ENCODE data around the gene CAMTA1.

The CAMTA1 gene

DNA sequence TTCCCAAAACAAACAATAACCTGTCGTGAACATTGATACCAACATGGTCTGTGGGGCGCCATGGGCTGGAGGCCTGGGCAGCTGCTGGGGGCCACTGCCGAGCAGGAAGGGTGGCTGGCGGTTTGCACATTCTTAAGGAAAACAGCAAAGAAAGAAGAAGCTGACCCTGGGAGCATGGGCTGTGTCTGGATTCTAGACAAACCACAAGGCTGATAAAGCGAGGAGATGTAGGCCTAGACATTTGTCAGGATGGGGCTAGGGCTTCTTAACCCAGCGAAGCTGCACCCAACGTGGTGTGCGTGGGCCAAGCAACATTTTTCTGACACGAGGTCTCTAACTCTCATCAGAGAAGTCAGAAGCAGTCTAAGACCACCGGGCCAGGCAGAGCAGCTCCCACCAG lies 663.7 kb downstream of the CAMTA1 start:
- DNase-seq, result no peak

DNA sequence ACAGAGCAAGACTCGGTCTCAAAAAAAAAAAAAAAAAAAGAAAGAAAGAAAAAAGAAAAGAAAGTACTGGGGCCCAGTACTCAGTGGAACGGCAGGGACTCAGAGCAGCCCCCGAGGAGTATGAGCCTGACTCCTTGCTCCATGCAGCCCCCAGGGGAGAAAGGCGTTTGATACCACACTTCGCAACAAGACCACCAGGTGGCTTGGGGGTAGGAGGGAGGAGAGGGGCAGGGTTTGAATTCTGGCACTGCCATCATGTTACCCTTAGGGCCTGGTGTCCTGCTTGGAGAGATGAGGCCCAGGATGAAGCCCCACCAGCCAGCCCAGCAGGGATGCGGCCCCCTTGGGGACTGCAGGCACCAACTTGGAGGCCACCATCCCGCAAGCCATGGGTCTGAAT lies 664.5 kb downstream of the CAMTA1 start:
- DNase-seq, result no peak

DNA sequence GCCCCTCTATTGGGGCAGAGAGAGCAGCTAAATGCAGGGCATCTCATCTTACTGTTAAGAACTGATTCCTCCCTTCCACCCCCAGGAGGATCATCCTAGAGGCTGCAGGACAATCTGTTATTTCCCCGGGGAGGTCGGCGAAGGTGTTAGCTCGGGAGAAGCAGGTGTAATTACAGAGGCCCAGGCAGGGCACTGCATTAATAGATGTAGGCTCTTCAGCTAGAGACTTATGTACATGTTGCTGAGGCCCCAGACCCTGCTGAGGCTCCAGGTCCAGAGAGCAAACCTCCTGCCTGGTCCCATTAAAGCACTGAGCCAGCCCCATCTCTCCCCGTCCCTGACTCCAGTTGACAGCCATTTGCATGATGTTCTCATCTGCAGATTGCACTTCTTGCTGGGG lies 665.6 kb downstream of the CAMTA1 start:
- no peak for DNase-seq

DNA sequence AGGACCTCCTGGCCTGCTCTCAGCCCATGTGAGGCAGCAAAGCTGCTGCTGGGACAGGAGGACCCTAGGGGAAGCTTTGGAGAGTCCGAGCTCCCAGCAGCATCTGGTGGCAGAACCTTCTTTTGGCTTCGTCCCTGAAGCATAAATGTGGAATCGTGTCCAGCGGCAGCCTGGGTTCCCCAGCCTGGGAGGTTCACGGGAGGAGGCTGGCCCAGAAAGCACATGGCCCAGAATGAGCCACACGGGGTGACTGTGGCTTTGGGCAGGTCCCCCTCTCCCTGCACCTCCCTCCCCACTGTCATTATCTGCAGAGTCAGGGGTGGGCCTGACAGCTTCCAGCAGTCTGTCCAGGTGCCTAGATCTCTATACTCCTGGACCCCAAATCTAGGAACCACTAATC lies 667.8 kb downstream of the CAMTA1 start:
- DNase-seq, result no peak

DNA sequence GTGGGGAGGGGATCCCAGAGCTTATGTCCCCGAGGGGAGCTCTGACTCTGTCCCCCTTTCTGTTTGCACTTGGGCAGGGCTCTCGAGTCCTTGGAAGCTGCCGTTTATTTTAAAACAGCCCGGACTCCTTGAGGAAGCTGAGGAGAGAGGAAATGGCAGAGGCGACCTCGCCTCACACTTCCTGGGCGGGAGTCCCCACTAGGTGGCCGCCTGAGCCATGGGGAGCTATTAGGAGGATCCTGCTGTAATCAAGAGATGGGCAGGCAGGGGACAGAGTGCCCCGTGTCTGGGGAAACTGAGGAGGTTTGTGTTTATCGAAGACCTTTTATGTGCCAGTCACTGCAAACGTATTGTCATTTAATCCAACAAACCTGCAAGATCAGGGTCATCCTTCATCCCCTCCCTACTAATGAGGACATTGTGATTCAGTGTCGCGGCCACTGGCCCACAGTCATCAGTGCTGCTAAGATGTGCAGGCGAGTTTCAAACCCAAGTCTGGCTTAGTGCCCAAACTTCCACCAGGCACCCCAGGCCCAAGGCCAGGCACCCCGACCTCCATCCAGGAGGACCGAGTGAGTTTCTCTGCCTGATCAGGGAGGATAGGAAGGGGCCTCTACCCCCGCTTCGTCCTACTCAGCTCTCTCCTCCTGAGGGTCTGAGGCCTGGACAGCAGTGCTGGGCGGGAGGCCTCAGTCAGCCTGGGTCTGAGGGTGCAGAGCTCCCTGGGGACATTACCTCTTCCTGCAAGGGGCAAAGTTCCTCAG lies 669.0 kb downstream of the CAMTA1 start:
- peak; percentile 10 for DNase-seq

DNA sequence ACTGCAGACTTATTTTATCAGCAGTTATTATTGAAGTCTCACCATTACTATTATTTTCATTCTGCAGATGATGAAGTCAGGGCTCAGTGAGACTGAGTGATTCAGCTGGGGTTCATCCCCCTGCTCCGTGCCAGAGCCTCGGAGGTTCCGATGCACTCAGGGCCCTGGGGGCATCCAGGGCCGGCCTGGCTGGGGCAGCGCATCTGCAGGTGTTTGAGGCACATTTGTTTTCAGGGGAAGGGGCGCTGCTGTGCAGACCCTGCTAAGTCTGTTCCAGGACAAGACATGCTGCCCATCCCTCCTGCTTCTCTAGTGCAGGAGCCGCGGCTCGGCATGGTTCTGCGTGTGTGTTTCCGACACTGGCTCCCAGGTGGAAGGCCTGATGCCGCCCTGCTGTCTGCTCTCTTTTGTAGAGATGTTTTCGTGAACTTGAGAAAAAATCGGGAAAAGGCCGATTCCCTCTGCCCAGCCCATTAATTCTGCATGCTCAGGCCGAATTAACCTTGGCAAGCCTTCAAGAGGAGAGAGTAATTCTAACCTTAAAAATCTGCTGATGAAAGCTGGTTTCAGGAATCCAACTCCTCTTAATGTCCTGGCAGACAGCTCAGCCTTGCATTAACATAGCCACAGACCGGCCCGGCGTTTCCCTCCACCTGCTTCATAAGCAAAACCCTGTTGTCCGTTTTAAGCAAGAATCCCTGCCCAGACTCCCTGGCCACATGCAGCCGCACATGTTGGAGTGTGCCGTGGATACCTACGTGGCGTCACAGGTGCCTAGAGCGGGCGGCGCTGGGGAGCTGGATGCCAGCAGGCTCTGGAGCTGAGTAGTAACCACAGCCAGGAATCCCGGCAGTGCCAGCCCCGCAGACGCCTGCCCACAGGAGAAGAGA lies 669.9 kb downstream of the CAMTA1 start:
- no peak for DNase-seq

DNA sequence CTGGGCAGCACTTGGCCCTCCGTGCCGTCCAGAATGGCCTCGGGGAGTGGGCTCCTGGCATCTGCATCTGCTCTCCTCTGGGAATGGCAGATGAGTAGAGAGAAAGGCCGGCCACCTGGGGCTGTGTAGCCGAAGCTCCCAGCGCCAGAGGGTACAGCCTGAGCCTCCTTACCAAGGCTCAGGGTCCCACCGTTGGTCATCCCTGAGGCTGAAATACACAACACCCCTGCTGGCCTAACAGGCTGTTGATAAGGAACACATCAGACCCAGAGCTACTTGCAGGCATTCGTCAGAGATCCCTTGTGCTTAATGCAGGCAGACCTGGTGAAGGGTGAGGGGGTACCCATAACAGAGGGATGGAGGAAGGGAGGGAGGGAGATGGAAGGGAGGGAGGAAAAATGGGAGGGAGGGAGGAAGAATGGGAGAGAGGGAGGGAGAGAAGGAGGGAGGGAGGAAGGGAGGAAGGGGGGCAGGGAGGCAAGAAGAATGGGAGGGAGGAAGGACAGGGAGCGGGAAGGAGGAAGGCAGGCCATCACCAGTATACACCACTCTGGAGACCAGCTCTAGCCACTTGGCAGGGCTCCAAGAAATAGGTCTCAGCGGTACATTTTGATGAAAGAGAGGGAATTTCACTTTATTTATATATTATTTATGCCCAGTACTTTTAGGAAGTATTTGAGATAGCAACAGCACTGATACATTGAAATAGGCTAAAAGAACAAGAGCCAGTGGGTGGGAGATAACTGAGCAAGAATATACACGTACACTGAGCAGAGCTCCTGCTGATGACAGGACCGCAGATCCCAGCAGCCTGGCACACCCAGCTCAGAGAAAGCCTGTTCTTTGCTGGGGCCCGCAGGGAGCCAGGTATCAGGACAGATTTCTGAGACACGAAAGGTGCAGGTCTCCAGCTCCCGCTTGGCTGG lies 670.8 kb downstream of the CAMTA1 start:
- DNase-seq, result no peak

DNA sequence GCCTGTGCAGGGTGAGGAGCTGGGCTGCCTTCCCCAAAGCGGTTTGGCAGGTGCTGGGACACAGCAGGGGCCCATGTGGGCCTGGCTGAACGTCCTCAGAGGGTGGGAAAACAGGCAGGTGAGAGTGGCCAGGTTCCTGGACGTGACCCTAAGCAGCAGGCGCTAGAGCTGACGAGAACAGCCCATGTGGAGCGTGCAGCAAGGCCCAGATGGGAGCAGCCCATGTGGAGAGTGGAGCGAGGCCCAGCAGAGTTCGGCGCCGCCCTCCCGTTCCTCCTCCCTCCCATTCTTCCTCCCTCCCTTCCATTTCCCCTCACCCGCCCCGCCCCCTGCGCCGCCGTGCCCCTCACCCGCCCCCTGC lies 671.4 kb downstream of the CAMTA1 start:
- DNase-seq, result no peak

DNA sequence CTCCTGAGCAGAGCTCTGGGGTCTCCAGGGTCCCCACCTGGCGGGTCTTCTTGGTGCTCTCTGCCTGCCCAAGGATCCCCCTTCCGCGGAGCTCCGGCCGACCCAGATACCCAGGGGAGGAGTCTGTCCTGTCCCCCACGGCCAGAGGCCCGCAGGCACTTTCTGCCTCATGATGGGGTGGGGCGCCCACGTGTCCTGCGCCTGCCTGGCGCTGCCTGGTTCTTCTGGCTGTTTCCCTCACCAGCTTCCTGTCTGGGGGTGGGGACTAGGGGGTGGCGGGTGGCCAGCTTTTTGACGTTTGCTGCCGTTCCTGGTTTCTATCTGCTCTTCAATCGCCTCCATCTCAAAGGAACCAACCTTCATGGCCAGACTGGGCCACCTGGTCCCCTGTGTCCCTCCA lies 672.6 kb downstream of the CAMTA1 start:
- no peak for DNase-seq

DNA sequence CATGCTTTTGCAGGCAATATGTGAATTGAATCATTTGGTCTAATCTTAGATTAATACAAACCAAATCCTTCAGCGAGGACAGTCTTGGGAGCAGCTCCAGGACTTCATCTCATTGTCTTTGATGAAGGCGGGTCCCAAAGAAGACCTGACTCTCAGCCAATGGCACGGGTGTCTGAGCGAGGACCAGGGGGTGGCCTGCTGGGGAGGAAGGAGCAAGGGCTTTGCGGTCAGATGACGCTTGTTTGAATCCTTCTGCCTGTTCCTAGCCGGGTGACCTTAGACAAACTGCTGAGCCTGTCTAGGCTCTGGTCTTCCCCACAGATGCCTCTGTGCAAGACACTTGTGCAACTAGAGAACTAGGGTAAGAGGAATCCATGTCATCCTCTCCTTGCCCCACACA lies 673.7 kb downstream of the CAMTA1 start:
- no peak for DNase-seq

DNA sequence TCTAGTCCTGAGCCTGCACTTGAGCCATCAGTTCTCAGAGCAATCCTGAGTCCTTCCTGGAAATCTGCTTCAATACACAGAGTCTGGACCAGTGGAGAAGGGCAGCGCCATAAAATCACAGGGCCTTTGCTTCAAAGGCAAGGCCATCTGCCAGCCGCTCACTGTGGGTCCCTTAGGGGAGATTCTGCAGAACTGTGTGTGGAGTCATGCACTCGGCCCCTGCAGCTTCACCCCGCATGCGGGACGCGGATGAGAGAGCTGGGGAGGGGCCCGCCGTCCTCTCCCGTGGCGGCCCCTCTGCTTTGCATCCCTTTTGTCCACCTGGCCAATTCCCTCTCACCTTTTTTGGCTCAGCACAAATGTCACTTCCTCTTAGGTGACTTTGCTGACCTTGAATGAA lies 674.7 kb downstream of the CAMTA1 start:
- DNase-seq, result no peak

DNA sequence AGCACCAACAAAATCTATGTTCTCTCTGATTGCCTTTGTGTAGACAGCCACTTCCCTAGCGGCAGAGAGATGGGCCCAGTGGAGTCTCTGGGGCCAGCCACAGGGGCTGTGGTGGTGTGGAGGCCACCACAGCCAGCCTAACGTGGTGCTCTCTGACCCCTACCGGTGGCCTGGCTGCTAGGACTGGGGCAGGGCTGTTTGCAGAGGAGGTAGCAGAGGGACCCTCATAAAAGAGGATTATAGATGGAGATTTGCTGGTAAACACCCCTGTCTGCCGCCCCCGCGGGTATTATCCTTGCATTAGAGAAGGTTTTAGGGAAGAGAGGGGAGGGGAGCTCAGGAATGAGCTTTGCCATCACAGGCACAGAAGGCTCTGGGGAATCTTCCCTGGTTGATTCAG lies 675.6 kb downstream of the CAMTA1 start:
- DNase-seq, result no peak

DNA sequence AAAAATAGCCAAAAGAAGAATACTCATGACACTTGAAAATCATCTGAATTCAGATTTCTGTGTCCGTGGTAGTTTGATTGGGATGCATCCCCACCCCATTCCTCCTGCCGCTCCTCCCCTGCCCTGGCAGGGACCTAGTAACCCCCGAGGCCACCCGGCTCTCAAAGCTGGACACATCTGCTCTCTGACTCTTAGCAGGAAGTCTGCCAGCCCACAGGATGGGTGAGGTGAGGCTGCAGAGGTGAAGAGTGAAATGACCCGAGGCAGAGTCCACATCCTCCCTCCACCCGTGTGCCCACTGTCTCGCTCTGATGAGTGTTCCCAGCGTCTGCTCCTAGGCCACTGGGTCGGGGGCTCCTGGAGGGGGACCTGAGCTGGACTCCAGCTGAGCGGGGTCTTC lies 677.4 kb downstream of the CAMTA1 start:
- DNase-seq, result no peak

DNA sequence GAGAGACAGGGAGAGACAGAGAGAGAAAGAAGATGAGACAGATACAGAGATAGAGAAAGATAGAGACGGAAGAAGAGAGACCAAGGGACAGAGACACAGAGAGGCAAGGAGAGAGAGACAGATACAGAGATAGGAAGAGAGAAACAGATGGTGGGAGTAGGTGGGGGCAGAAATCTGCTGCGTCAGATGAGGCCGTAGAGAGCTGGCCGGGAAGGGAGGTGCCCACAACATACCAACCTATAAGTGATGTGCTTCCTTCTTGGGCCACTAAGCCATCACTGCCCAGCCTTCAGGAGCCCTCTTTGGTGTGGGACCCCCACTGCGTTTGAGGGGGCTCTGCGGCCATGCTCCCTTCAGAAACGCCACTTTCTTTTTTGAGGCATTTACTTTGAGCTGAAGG lies 678.3 kb downstream of the CAMTA1 start:
- DNase-seq, result no peak

DNA sequence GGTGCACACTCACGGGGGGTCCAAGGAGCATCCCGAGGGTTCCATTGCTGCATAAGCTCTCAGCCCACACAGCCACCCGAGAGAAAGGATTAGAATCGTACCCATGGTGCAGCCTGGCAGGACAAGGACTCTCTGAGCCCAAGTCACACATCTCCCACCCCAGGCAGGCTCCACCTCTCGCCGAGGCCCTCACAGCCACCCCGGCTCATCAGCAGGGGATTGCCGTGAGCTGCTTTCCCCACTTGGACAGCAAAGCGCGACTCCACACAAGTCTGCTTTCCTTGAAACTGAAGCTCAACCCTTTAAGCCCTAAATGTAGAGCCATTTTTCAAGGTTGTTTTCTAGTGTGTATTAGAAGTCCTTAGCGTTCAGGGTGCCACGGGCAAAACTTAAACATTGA lies 679.5 kb downstream of the CAMTA1 start:
- no peak for DNase-seq

DNA sequence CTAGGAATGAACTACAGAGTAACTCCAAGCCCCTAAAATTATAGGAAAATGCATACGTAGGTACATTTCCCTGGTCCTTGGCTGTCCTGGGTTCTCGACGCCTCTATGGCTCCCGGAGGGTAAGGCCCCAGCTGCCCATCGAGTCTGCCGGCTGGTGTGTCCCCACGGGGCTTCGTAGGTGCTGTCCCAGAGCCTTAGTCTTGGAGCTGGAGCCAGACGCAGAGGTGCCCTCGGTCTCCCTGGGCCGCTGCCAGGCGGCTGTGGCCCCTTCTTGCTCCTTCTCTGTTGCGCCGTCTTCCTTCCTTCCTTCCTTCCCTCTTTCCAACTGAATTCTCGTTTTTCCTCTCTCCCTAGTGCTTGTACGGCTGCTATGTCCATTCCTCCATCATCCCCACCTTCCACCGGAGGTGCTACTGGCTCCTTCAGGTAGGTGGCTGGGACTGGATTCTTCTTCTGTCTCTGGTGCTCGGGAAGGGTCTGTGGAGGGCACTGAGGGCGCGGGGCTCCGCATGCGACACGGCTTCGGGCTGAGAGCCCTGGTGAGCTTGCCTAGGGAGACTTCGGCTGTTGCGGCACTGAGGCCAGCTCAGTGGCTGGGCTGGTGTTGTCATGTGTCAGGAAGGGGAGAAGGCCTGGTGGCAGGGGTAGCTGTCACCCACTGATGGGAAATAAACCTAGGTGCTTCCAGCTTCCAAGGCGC lies 682.4 kb downstream of the CAMTA1 start:
- DNase-seq, result no peak

DNA sequence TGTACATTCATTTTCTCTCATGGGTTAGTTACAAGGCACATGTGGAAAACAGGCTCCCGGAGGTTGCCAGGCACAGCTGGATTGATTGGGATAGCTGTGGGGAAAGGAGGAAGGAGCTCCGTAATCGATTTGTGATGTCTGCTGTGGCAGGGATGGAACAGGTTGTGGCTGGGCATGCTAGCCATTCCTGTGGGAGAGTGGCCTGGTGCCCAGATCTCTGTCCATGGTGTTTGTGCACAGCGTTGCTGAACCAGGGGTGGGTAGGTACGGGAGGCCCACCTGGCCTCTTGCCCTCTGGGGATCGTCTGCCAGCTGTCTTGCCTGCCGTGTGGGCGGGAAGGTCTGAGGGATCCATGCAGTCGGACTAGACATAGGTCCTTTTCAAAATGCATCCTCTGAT lies 683.0 kb downstream of the CAMTA1 start:
- DNase-seq, result no peak

DNA sequence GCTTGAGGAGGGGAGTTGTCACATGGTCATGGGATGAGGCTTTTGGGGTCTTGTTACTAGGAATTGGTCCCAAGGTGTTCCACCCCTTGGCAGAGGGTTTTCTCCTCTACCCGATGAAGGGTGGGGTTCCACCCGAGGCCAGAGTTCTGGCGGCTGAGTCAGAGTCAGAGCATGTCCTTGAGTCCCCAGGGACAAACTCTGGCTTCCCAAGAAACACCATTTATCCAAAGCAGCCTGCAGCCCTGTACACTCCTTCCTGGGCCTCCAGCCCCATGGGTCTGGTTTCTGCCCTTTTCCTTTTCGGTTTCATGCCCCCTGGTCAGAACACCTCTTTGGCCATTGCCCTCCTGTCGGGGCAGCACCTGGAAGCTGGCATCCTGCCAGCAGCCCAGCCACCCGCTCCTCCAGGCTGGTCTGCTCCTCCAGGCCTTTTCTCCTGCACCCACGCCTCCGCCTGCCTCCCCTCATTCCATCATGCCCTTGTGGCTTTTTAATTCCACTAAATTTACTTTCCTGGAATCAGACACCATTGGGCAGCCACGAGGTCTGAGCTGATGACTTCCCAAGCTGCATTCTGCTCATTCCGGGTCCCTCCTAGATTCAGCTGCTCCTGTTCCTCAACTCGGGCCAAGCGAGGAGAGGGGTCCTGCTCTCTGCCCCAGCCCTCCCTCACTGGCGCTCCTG lies 684.1 kb downstream of the CAMTA1 start:
- DNase-seq, result no peak

DNA sequence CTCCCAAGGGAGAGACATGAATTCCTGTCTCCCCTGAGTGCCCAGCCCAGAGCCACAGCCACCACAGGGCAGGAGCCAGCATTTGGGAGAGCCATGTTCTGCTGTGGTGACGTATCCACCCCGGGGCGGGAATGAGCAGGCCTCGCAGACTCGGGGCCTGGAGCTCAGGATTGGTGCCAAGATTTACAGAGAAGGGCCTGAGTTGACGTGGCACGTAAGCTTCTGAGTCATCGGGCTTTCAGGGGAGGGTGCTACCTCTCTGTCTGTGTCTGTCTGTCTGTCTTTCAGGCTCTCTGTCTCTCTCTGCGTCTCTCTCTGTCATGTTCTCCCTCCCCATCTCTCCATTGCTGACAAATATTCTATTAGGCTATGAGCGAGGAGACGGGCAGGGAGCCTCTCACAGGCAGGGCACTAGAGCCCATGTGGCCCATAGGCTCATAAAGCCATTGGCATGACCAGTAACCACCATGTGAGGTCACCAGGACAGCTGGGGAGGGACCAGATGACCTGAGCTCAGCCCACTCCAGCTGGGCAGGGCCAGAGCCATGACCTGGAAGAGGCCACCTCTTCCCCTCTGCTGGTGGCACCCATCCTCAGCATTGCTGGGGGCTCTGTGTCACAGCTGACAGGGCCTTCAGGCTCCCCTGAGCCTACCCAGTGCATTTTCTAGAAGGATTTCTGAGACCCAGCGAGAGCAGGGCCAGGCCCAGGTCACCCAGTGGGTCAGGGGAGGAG lies 685.8 kb downstream of the CAMTA1 start:
- no peak for DNase-seq

DNA sequence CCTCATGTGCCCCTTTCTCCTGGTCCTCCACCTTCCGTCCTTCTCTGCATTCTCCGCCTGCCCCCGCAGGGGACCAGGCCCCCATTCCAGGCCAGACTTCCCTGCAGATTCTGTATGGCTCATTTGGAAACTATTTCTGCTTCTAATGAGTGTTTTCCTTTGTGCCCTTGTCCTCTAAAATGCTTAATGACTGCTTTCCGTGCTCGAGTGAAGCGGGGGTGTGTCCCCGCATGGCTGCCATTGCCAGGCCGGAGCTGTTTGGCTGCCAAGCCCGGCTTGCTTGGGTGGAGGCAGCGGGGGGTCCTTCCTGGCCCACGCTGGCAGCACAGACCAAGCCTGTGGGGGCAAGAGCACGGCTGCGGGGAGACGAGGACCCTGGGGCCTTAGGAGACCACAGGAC lies 686.6 kb downstream of the CAMTA1 start:
- DNase-seq, result no peak
